GM23338 (cell line): Measurements from ENCODE around the gene SMYD1. TPM values are rescaled to one million over a fixed set of nuclear protein-coding genes. Genes with fewer than 3 reads are reported as not detected.
A peak's percentile ranks its signal among the peaks of the same experiment; 100 is the strongest.

Experiments used
- ATAC-seq: fragments of 200-7000 bp; cut with Tn5 transposase; 3 replicates; pipeline ENCODE4 v1.9.1; 2020
- DNase-seq: peaks from one replicate; pipeline ENCODE4 v3.0.0-alpha.2; 2015; ENCODE audit warnings: low spot score
- H2AFZ ChIP-seq: fragments of 200-600 bp; sonication (generic); 2 replicates; pipeline ENCODE4 v1.8.0; 2016; ENCODE audit warnings: antibody characterized with exemption, mild to moderate bottlenecking, moderate library complexity
- H3F3A ChIP-seq: fragments of 200-600 bp; sonication (generic); replicated peaks from 2 replicates; pipeline ENCODE4 v1.8.0; 2017; ENCODE audit warnings: antibody characterized with exemption, mixed run types, low read depth
- H3K27ac ChIP-seq: fragments of 200-600 bp; sonication (generic); 2 replicates; pipeline ENCODE4 v1.6.1; 2016; ENCODE audit warnings: low read depth
- H3K27me3 ChIP-seq: fragments of 200-600 bp; sonication (generic); 2 replicates; pipeline ENCODE4 v1.8.0; 2016; ENCODE audit warnings: mild to moderate bottlenecking, mixed run types, moderate library complexity; ENCODE audit not compliant: insufficient read depth
- H3K36me3 ChIP-seq: fragments of 200-600 bp; sonication (generic); 2 replicates; pipeline ENCODE4 v1.8.0; 2016; ENCODE audit warnings: mild to moderate bottlenecking; ENCODE audit not compliant: insufficient read depth
- H3K4me1 ChIP-seq: fragments of 200-600 bp; sonication (generic); 2 replicates; pipeline ENCODE4 v1.8.0; 2016; ENCODE audit warnings: mild to moderate bottlenecking, moderate library complexity; ENCODE audit not compliant: insufficient read depth
- H3K4me2 ChIP-seq: fragments of 200-600 bp; sonication (generic); 2 replicates; pipeline ENCODE4 v1.7.1; 2017; ENCODE audit warnings: mixed run types
- H3K4me3 ChIP-seq: fragments of 200-600 bp; sonication (generic); 2 replicates; pipeline ENCODE4 v1.6.1; 2016; ENCODE audit warnings: mixed run types
- H3K79me2 ChIP-seq: fragments of 200-600 bp; sonication (generic); replicated peaks from 2 replicates; pipeline ENCODE4 v1.8.0; 2017; ENCODE audit warnings: mild to moderate bottlenecking; ENCODE audit not compliant: insufficient read depth
- H3K9me2 ChIP-seq: fragments of 200-600 bp; sonication (generic); 2 replicates; pipeline ENCODE4 v1.8.0; 2017; ENCODE audit not compliant: insufficient read depth
- H4K20me1 ChIP-seq: fragments of 200-600 bp; sonication (generic); replicated peaks from 2 replicates; pipeline ENCODE4 v1.8.0; 2017; ENCODE audit warnings: mild to moderate bottlenecking; ENCODE audit not compliant: insufficient read depth
- H3K27ac Mint-ChIP-seq: 2 replicates; pipeline ENCODE4 v1.8.0; 2020; ENCODE audit warnings: inconsistent platforms, mild to moderate bottlenecking, moderate library complexity, mixed read lengths
- H3K27me3 Mint-ChIP-seq: 3 replicates; pipeline ENCODE4 v1.8.0; 2022; ENCODE audit warnings: low read depth, mild to moderate bottlenecking, moderate library complexity, mixed read lengths, inconsistent platforms; ENCODE audit not compliant: insufficient read depth, poor library complexity
- H3K36me3 Mint-ChIP-seq: 3 replicates; pipeline ENCODE4 v1.8.0; 2021; ENCODE audit warnings: low read depth, mild to moderate bottlenecking, inconsistent platforms, moderate library complexity, mixed read lengths
- H3K4me1 Mint-ChIP-seq: 3 replicates; pipeline ENCODE4 v1.8.0; 2020; ENCODE audit warnings: mild to moderate bottlenecking, inconsistent platforms, mixed read lengths
- H3K4me3 Mint-ChIP-seq: 3 replicates; pipeline ENCODE4 v1.8.0; 2021; ENCODE audit warnings: moderate library complexity, mild to moderate bottlenecking, inconsistent platforms, mixed read lengths
- H3K9me3 Mint-ChIP-seq: 3 replicates; pipeline ENCODE4 v1.8.0; 2020; ENCODE audit warnings: moderate library complexity, mild to moderate bottlenecking, inconsistent platforms, mixed read lengths
- EZH2 ChIP-seq: fragments of 200-600 bp; sonication (generic); IDR thresholded peaks from one replicate; pipeline ENCODE4 v1.8.0; 2017; ENCODE audit warnings: antibody characterized with exemption, mild to moderate bottlenecking, low read depth; ENCODE audit not compliant: unreplicated experiment
- JUNB ChIP-seq: IDR thresholded peaks from one replicate; pipeline ENCODE4 v1.6.1; 2016; ENCODE audit warnings: antibody characterized with exemption; ENCODE audit not compliant: unreplicated experiment
- NANOG ChIP-seq: IDR thresholded peaks from 2 replicates; pipeline ENCODE4 v1.6.1; 2016; ENCODE audit warnings: antibody characterized with exemption, borderline replicate concordance
- POLR2AphosphoS5 ChIP-seq: IDR thresholded peaks from 2 replicates; pipeline ENCODE4 v1.6.1; 2016; ENCODE audit warnings: antibody characterized with exemption, low read depth
- STAT1 ChIP-seq: IDR thresholded peaks from one replicate; pipeline ENCODE4 v1.6.1; 2016; ENCODE audit warnings: antibody characterized with exemption; ENCODE audit not compliant: unreplicated experiment
- ZNF114 ChIP-seq: fragments of 250-450 bp; sonication (Bioruptor Pico); IDR thresholded peaks from 2 replicates; pipeline ENCODE4 v1.5.0; 2020; ENCODE audit warnings: mild to moderate bottlenecking, moderate library complexity
- ZNF331 ChIP-seq: fragments of 250-450 bp; sonication (Bioruptor Pico); IDR thresholded peaks from 2 replicates; pipeline ENCODE4 v1.5.0; 2020; ENCODE audit warnings: low read depth, mild to moderate bottlenecking, moderate library complexity
- polyA plus RNA-seq: library from polyadenylated mRNA; unstranded; fragments of >200 nt; fragmentation: Nextera tagmentation; extraction: Ambion mirVana; gene quantifications from 2 replicates; pipeline ENCODE4 v1.2.1, GENCODE V29; 2016
- total RNA-seq: library from RNA; depleted of rRNA; stranded (reverse); fragments of >200 nt; shearing (Covaris generic); gene quantifications from 2 replicates; pipeline ENCODE4 v1.2.3, GENCODE V29; 2014
- TF ChIP-seq, protein P1 (sequence below): IDR thresholded peaks from one replicate; pipeline ENCODE4 v1.6.1; 2018; ENCODE audit warnings: antibody characterized with exemption; ENCODE audit not compliant: unreplicated experiment
- TF ChIP-seq, protein P2 (sequence below): IDR thresholded peaks from 2 replicates; pipeline ENCODE4 v1.6.1; 2016; ENCODE audit warnings: antibody characterized with exemption

The SMYD1 gene
- total and polyA plus RNA-seq, 2 experiments from 2014 or later = 0.07 TPM; not detected in 1

DNA sequence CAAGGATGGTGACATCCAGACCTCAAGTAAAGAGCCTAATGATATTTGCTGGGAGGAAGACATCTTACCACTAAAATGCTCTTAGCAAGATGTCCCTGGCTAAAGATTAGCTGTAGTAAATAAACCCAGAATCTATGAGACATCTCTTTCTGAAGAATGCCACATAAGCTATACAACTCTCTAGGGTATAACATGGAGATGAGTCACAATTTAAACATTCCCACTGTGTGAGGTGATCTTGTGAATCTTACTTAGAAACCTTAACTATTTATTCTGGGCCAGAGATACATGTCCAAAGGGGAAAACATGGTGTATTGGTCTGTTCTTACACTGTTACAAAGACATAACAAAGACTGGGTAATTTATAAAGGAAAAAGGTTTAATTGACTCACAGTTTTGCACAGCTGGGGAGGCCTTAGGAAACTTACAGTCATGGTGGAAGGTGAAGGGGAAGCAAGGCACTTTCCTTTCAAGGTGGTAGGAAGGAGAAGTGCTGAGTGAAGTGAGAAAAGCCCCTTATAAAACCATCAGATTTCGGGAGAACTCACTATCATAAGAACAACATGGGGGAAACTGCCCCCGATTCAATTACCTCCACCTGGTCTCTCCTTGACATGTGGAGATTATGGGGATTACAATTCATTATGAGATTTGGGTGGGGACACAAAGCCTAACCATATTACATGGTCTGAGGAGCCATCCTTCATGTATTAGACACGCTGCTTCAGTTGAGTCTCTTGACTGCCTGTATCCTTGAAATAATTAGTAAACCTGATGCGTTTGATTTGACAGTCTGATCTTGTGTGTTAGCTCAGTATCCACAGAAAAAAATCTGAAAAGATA is 29.1 kb upstream of the SMYD1 start (continued):
- TF ChIP-seq, protein P1, sequence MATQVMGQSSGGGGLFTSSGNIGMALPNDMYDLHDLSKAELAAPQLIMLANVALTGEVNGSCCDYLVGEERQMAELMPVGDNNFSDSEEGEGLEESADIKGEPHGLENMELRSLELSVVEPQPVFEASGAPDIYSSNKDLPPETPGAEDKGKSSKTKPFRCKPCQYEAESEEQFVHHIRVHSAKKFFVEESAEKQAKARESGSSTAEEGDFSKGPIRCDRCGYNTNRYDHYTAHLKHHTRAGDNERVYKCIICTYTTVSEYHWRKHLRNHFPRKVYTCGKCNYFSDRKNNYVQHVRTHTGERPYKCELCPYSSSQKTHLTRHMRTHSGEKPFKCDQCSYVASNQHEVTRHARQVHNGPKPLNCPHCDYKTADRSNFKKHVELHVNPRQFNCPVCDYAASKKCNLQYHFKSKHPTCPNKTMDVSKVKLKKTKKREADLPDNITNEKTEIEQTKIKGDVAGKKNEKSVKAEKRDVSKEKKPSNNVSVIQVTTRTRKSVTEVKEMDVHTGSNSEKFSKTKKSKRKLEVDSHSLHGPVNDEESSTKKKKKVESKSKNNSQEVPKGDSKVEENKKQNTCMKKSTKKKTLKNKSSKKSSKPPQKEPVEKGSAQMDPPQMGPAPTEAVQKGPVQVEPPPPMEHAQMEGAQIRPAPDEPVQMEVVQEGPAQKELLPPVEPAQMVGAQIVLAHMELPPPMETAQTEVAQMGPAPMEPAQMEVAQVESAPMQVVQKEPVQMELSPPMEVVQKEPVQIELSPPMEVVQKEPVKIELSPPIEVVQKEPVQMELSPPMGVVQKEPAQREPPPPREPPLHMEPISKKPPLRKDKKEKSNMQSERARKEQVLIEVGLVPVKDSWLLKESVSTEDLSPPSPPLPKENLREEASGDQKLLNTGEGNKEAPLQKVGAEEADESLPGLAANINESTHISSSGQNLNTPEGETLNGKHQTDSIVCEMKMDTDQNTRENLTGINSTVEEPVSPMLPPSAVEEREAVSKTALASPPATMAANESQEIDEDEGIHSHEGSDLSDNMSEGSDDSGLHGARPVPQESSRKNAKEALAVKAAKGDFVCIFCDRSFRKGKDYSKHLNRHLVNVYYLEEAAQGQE = no peak
- TF ChIP-seq ZNF114 (CRISPR knock-in tag) (no peak), JUNB (no peak), NANOG (no peak), ZNF331 (CRISPR knock-in tag) (no peak), STAT1 (no peak), EZH2 (no peak), POLR2AphosphoS5 (no peak)
- TF ChIP-seq, protein P2, sequence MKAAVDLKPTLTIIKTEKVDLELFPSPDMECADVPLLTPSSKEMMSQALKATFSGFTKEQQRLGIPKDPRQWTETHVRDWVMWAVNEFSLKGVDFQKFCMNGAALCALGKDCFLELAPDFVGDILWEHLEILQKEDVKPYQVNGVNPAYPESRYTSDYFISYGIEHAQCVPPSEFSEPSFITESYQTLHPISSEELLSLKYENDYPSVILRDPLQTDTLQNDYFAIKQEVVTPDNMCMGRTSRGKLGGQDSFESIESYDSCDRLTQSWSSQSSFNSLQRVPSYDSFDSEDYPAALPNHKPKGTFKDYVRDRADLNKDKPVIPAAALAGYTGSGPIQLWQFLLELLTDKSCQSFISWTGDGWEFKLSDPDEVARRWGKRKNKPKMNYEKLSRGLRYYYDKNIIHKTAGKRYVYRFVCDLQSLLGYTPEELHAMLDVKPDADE = no peak

DNA sequence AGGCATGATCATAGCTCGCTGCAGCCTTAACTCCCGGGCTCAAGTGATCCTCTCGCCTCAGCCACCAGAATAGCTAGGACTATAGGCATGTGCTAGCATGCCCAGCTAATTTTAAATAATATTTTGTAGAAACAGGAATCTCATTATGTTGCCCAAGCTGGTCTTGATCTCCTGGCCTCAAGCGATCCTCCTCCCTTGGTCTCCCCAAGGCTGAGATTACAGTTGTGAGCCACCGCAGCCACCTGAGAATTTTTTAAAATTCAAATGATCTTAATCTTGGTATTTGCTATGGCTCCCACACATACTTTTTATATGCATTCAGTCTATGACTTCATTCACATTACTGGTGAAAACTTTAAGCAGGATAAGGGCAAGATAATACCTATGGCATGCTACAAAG is 25.1 kb upstream of the SMYD1 start:
- Histone ChIP-seq H3F3A (no peaks in the 10 kb centered on the region), H3K4me1 (no peaks in the 10 kb centered on the region), H3K27me3 (no peaks in the 10 kb centered on the region), H3K27ac (peak overlapping the region; percentile 43; the same call in 1 of the 2 replicates), H2AFZ (no peak overlapping the region), H3K36me3 (no peaks in the 10 kb centered on the region), H4K20me1 (no peaks in the 10 kb centered on the region), H3K79me2 (no peaks in the 10 kb centered on the region), H3K4me3 (no peak overlapping the region), H3K9me2 (no peaks in the 10 kb centered on the region), H3K4me2 (no peak overlapping the region)
- ATAC-seq (no peak), DNase-seq (no peak)
- Mint-ChIP-seq H3K4me3 (no peak overlapping the region), H3K9me3 (no peaks in the 10 kb centered on the region), H3K27me3 (no peaks in the 10 kb centered on the region), H3K36me3 (no peaks in the 10 kb centered on the region; the same call in 2 of the 3 replicates), H3K27ac (peak overlapping the region; percentile 86; the same call in 1 of the 2 replicates), H3K4me1 (peaks cover 6% of the 10 kb centered on the region; the same call in 2 of the 3 replicates)
- TF ChIP-seq EZH2 = no peak
- TF ChIP-seq JUNB = no peak
- TF ChIP-seq, protein P1 = no peak
- TF ChIP-seq ZNF114 (CRISPR knock-in tag) = no peak
- TF ChIP-seq STAT1 = no peak
- no peak for TF ChIP-seq ZNF331 (CRISPR knock-in tag)
